H9 (cell line): ENCODE measurements around the gene ZNF469. TPM values are rescaled to one million over a fixed set of nuclear protein-coding genes. Genes with fewer than 3 reads are reported as not detected.

Experiments
- DNase-seq: peaks from one replicate; pipeline ENCODE4 v3.0.0-alpha.2; 2017
- H2AFZ ChIP-seq: one replicate; pipeline ENCODE4 v1.6.1; 2013; ENCODE audit warnings: mild to moderate bottlenecking, low read length, control low read depth, moderate library complexity
- H2AK5ac ChIP-seq: 2 replicates; pipeline ENCODE4 v1.6.1; 2013; ENCODE audit warnings: low read length, control low read depth, mixed read lengths; ENCODE audit not compliant: insufficient read length
- H2BK120ac ChIP-seq: one replicate; pipeline ENCODE4 v1.6.1; 2013; ENCODE audit warnings: low read depth, mild to moderate bottlenecking, low read length, control low read depth, inconsistent platforms; ENCODE audit not compliant: poor library complexity, severe bottlenecking
- H2BK12ac ChIP-seq: 2 replicates; pipeline ENCODE4 v1.6.1; 2013; ENCODE audit warnings: low read length, control low read depth, mixed read lengths, low read depth; ENCODE audit not compliant: insufficient read length
- H2BK15ac ChIP-seq: 2 replicates; pipeline ENCODE4 v1.6.1; 2013; ENCODE audit warnings: low read depth, low read length, control low read depth
- H2BK20ac ChIP-seq: one replicate; pipeline ENCODE4 v1.6.1; 2013; ENCODE audit warnings: low read depth, mild to moderate bottlenecking, low read length, control low read depth, inconsistent platforms; ENCODE audit not compliant: poor library complexity, severe bottlenecking
- H2BK5ac ChIP-seq: 2 replicates; pipeline ENCODE4 v1.6.1; 2013; ENCODE audit warnings: low read length, control low read depth, mixed read lengths; ENCODE audit not compliant: insufficient read length
- H3K14ac ChIP-seq: 2 replicates; pipeline ENCODE4 v1.6.1; 2013; ENCODE audit warnings: low read length, control low read depth; ENCODE audit not compliant: insufficient read depth
- H3K18ac ChIP-seq: 2 replicates; pipeline ENCODE4 v1.6.1; 2013; ENCODE audit warnings: low read depth, mild to moderate bottlenecking, mixed read lengths, low read length, control low read depth; ENCODE audit not compliant: insufficient read length
- H3K23ac ChIP-seq: 2 replicates; pipeline ENCODE4 v1.6.1; 2013; ENCODE audit warnings: low read length, control low read depth, mixed read lengths, low read depth; ENCODE audit not compliant: insufficient read length
- H3K23me2 ChIP-seq: 2 replicates; pipeline ENCODE4 v1.6.1; 2013; ENCODE audit warnings: low read depth, mild to moderate bottlenecking, mixed read lengths, low read length, control low read depth; ENCODE audit not compliant: insufficient read length, poor library complexity, severe bottlenecking
- H3K27ac ChIP-seq: 2 replicates; pipeline ENCODE4 v1.5.1; 2013; ENCODE audit warnings: low read length, control low read depth, mixed read lengths, low read depth; ENCODE audit not compliant: insufficient read length
- H3K27me3 ChIP-seq: 2 replicates; pipeline ENCODE4 v1.6.1; 2013; ENCODE audit warnings: low read length, control low read depth, inconsistent platforms; ENCODE audit not compliant: insufficient read depth
- H3K4ac ChIP-seq: 2 replicates; pipeline ENCODE4 v1.6.1; 2013; ENCODE audit warnings: low read depth, mild to moderate bottlenecking, control low read depth, inconsistent platforms, low read length, moderate library complexity
- H3K4me1 ChIP-seq: 2 replicates; pipeline ENCODE4 v1.6.1; 2013; ENCODE audit warnings: low read length, control low read depth, inconsistent platforms; ENCODE audit not compliant: insufficient read depth
- H3K4me2 ChIP-seq: 2 replicates; pipeline ENCODE4 v1.6.1; 2013; ENCODE audit warnings: low read length, control low read depth, mixed read lengths; ENCODE audit not compliant: insufficient read length, insufficient read depth
- H3K56ac ChIP-seq: 2 replicates; pipeline ENCODE4 v1.6.1; 2013; ENCODE audit warnings: low read depth, mild to moderate bottlenecking, mixed read lengths, low read length, control low read depth; ENCODE audit not compliant: insufficient read length
- H3K79me1 ChIP-seq: 2 replicates; pipeline ENCODE4 v1.6.1; 2013; ENCODE audit warnings: low read depth, mild to moderate bottlenecking, moderate library complexity, low read length, control low read depth, inconsistent platforms; ENCODE audit not compliant: insufficient read depth, poor library complexity, severe bottlenecking
- H3K79me2 ChIP-seq: 2 replicates; pipeline ENCODE4 v1.6.1; 2013; ENCODE audit warnings: low read length, control low read depth, inconsistent platforms; ENCODE audit not compliant: insufficient read depth
- H3K9ac ChIP-seq: 2 replicates; pipeline ENCODE4 v1.6.1; 2013; ENCODE audit warnings: low read length, control low read depth, mixed read lengths; ENCODE audit not compliant: insufficient read length; ENCODE audit errors: extremely low read depth
- H3K9me3 ChIP-seq: one replicate; pipeline ENCODE4 v1.6.1; 2013; ENCODE audit warnings: low read depth, low read length, inconsistent platforms; ENCODE audit not compliant: control insufficient read depth
- H3T11ph ChIP-seq: one replicate; pipeline ENCODE4 v1.6.1; 2013; ENCODE audit warnings: mild to moderate bottlenecking, low read length, control low read depth, inconsistent platforms
- H4K20me1 ChIP-seq: one replicate; pipeline ENCODE4 v1.6.1; 2013; ENCODE audit not compliant: control insufficient read depth, insufficient read length, insufficient read depth
- H4K5ac ChIP-seq: 2 replicates; pipeline ENCODE4 v1.6.1; 2013; ENCODE audit warnings: low read depth, mild to moderate bottlenecking, mixed read lengths, low read length, control low read depth; ENCODE audit not compliant: insufficient read length
- H4K8ac ChIP-seq: replicated peaks from 2 replicates; pipeline ENCODE4 v1.6.1; 2013; ENCODE audit warnings: low read length, control low read depth, mixed read lengths, low read depth; ENCODE audit not compliant: insufficient read length
- H4K91ac ChIP-seq: 2 replicates; pipeline ENCODE4 v1.6.1; 2013; ENCODE audit warnings: low read depth, mild to moderate bottlenecking, moderate library complexity, mixed read lengths, low read length, control low read depth; ENCODE audit not compliant: insufficient read length
- H3K27ac Mint-ChIP-seq, 3 experiments: 2 replicates in 2 of 3; 3 replicates in 1 of 3; pipeline ENCODE4 v1.8.0; 2020 to 2021; ENCODE audit warnings: mixed read lengths in 3 of 3, mild to moderate bottlenecking in 1 of 3, moderate library complexity in 1 of 3
- H3K27me3 Mint-ChIP-seq: 2 replicates; pipeline ENCODE4 v1.8.0; 2021; ENCODE audit warnings: low read depth, mild to moderate bottlenecking, moderate library complexity, mixed read lengths
- H3K36me3 Mint-ChIP-seq, 3 experiments: 2 replicates in 2 of 3; 3 replicates in 1 of 3; pipeline ENCODE4 v1.8.0; 2020 to 2021; ENCODE audit warnings: low read depth in 3 of 3, mixed read lengths in 3 of 3; ENCODE audit not compliant: insufficient read depth in 1 of 3
- H3K4me1 Mint-ChIP-seq, 2 experiments: 2 replicates each; pipeline ENCODE4 v1.8.0; 2020; ENCODE audit warnings: mixed read lengths in 2 of 2
- H3K4me3 Mint-ChIP-seq, 2 experiments: 2 replicates in 1 of 2; 3 replicates in 1 of 2; pipeline ENCODE4 v1.8.0; 2020 to 2021; ENCODE audit warnings: mild to moderate bottlenecking in 2 of 2, mixed read lengths in 2 of 2, moderate library complexity in 1 of 2
- H3K9me3 Mint-ChIP-seq, 2 experiments: 2 replicates in 1 of 2; 3 replicates in 1 of 2; pipeline ENCODE4 v1.8.0; 2020; ENCODE audit warnings: mild to moderate bottlenecking in 2 of 2, mixed read lengths in 2 of 2, moderate library complexity in 1 of 2
- WGBS: extraction: QIAGEN DNeasy Blood & Tissue Kit; methylation state at CpG from one replicate; pipeline ENCODE4 v1.1.7; 2013; ENCODE audit warnings: missing lambda C conversion rate, low lambda C conversion rate, mixed read lengths; ENCODE audit not compliant: insufficient read length; ENCODE audit errors: extremely low coverage; 5-methylcytosine and 5-hydroxymethylcytosine counted together
- total RNA-seq: library from RNA; stranded (reverse); gene quantifications from 2 replicates; pipeline ENCODE4 v1.2.1, GENCODE V29; 2021
- TF ChIP-seq, protein P1 (sequence below): fragments of 200-600 bp; sonication (generic); conservative IDR thresholded peaks from 3 replicates; pipeline ENCODE4 v1.8.0; 2021; ENCODE audit warnings: antibody characterized with exemption, mild to moderate bottlenecking

ZNF469 gene
- total RNA-seq, 1 experiment from 2014 or later, result 4.4 TPM

DNA sequence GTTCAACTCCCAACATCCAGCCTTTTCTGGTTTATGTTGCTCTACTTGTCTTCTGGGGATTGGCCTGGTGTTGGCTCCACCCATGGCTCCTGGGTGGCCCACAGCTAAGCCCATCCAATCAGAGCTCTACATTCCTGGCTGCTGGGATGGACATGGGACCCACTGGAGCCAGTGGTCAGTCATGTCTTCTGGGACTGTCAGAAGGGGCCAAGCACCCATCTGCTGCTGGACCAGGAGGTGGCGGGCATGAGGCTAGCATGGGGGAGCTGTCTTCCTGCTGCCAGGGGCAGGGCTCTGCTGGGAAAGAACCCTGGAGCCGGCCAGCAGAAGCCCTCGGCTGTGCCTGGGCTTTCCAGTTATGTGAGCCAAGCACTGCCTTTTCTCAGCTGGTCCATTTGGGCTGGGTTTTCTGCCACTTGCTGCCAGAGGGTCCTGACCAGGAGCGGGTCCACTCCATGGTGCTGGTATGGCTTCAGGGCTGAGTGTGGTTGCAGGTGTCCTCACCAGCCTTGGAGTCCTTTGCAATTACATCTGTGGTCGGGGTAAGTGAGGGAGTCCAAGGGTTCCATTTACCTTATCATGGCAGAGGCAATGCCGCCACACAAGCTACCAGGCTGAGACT lies 17.4 kb upstream of the ZNF469 start:
- H3K9me3 Mint-ChIP-seq, result peaks cover 16 to 25% of the 10 kb centered on the region in 2 experiments
- DNase-seq, result no peak
- Histone ChIP-seq H3K14ac (no peak overlapping the region), H2BK5ac (no peak overlapping the region), H4K8ac (no peak overlapping the region), H2AK5ac (no peak overlapping the region), H4K5ac (no peak overlapping the region), H2AFZ (no peak overlapping the region), H3K18ac (no peak overlapping the region), H4K20me1 (no peaks in the 10 kb centered on the region), H3T11ph (no peak overlapping the region), H3K4me2 (no peak overlapping the region), H3K9me3 (no peaks in the 10 kb centered on the region), H2BK120ac (no peak overlapping the region), H3K4ac (no peak overlapping the region), H3K9ac (no peak overlapping the region), H3K79me1 (no peaks in the 10 kb centered on the region), H3K4me1 (no peaks in the 10 kb centered on the region), H4K91ac (no peak overlapping the region), H3K27me3 (no peaks in the 10 kb centered on the region), H3K23me2 (no peaks in the 10 kb centered on the region), H2BK15ac (no peak overlapping the region), H3K27ac (no peak overlapping the region), H2BK20ac (no peak overlapping the region), H3K23ac (no peak overlapping the region), H3K79me2 (no peaks in the 10 kb centered on the region), H3K56ac (no peak overlapping the region), H2BK12ac (no peak overlapping the region)
- no peak overlapping the region for H3K4me3 Mint-ChIP-seq
- WGBS, result no CpG with 5 or more reads among the region's 6 CpGs
- no peak overlapping the region for H3K27ac Mint-ChIP-seq
- H3K27me3 Mint-ChIP-seq, result peaks cover 14% of the 10 kb centered on the region
- no peaks in the 10 kb centered on the region for H3K4me1 Mint-ChIP-seq
- H3K36me3 Mint-ChIP-seq, result peaks cover 0 to 7% (median 2%) of the 10 kb centered on the region in 3 experiments; a peak in 4 of 7 replicates
- TF ChIP-seq, protein P1, sequence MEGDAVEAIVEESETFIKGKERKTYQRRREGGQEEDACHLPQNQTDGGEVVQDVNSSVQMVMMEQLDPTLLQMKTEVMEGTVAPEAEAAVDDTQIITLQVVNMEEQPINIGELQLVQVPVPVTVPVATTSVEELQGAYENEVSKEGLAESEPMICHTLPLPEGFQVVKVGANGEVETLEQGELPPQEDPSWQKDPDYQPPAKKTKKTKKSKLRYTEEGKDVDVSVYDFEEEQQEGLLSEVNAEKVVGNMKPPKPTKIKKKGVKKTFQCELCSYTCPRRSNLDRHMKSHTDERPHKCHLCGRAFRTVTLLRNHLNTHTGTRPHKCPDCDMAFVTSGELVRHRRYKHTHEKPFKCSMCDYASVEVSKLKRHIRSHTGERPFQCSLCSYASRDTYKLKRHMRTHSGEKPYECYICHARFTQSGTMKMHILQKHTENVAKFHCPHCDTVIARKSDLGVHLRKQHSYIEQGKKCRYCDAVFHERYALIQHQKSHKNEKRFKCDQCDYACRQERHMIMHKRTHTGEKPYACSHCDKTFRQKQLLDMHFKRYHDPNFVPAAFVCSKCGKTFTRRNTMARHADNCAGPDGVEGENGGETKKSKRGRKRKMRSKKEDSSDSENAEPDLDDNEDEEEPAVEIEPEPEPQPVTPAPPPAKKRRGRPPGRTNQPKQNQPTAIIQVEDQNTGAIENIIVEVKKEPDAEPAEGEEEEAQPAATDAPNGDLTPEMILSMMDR, result no peak
